ENCODE data around the gene ZNF785.

DNA sequence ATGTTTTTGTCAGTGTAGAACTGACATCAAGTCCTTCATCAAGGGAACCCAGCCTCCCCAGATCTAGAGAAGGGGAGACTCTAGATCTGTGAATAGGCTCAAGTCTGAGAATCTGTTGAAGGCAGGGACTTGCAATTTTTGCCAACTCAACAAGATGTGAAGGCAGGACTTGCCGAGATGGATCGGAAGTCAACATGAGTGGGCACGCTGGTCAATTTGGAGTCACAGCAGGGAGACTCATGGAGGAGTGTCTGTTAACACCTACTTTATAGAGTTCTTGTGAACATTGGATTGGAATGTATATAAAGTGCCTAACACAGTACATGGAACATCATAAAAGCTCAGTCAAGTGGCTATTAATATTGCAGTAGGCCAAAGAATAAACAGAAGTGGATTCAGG is 14.7 kb upstream of the ZNF785 start:
- TF ChIP-seq, protein P1, sequence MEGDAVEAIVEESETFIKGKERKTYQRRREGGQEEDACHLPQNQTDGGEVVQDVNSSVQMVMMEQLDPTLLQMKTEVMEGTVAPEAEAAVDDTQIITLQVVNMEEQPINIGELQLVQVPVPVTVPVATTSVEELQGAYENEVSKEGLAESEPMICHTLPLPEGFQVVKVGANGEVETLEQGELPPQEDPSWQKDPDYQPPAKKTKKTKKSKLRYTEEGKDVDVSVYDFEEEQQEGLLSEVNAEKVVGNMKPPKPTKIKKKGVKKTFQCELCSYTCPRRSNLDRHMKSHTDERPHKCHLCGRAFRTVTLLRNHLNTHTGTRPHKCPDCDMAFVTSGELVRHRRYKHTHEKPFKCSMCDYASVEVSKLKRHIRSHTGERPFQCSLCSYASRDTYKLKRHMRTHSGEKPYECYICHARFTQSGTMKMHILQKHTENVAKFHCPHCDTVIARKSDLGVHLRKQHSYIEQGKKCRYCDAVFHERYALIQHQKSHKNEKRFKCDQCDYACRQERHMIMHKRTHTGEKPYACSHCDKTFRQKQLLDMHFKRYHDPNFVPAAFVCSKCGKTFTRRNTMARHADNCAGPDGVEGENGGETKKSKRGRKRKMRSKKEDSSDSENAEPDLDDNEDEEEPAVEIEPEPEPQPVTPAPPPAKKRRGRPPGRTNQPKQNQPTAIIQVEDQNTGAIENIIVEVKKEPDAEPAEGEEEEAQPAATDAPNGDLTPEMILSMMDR (IDR thresholded peaks at IDR 0.05): no peak
- TF ChIP-seq EZH2 (IDR thresholded peaks at IDR 0.05; ENCODE audit: borderline replicate concordance, insufficient read depth, low read depth, low read length, poor library complexity, severe bottlenecking): no peak

Measured in B cell (primary cell).